Activated CD8-positive, alpha-beta T cell treated with anti-CD3 and anti-CD28 coated beads for 36 hours (primary cell): ENCODE results near the gene MFNG. TPM values are rescaled to one million over a fixed set of nuclear protein-coding genes. Genes with fewer than 3 reads are reported as not detected.

Experiments used
- ATAC-seq: fragments of 200-7000 bp; cut with Tn5 transposase; one replicate; pipeline ENCODE4 v1.10.0; 2021; ENCODE audit warnings: mild to moderate bottlenecking, moderate library complexity
- CTCF ChIA-PET: fragments of 350-600 bp; sonication (Branson Sonifier 250); formaldehyde crosslinking; loops from one replicate; lab custom pipeline; 2021; ENCODE audit warnings: antibody characterized with exemption; lab: Charles Lee
- POLR2A ChIA-PET: fragments of 350-600 bp; sonication (Branson Sonifier 250); formaldehyde crosslinking; loops from one replicate; lab custom pipeline; 2021; ENCODE audit warnings: antibody characterized with exemption; lab: Charles Lee
- DNase-seq: peaks from one replicate; pipeline ENCODE4 v3.0.0-alpha.2; 2020
- H3K27ac Mint-ChIP-seq: one replicate; pipeline ENCODE4 v1.8.0; 2021; ENCODE audit warnings: mild to moderate bottlenecking, mixed read lengths
- H3K27me3 Mint-ChIP-seq: one replicate; pipeline ENCODE4 v1.8.0; 2021; ENCODE audit warnings: mixed read lengths
- H3K36me3 Mint-ChIP-seq: one replicate; pipeline ENCODE4 v1.8.0; 2021; ENCODE audit warnings: low read depth, mixed read lengths
- H3K4me1 Mint-ChIP-seq: one replicate; pipeline ENCODE4 v1.8.0; 2021; ENCODE audit warnings: low read depth, mixed read lengths
- H3K4me3 Mint-ChIP-seq: one replicate; pipeline ENCODE4 v1.8.0; 2021; ENCODE audit warnings: mild to moderate bottlenecking, moderate library complexity, mixed read lengths
- H3K9me3 Mint-ChIP-seq: one replicate; pipeline ENCODE4 v1.8.0; 2021; ENCODE audit warnings: mixed read lengths
- CTCF ChIP-seq: fragments of 200-600 bp; IDR thresholded peaks from one replicate; pipeline ENCODE4 v1.8.0; 2022; ENCODE audit warnings: antibody characterized with exemption, mild to moderate bottlenecking
- intact Hi-C: fragments of 100-400 bp; cut with micrococcal nuclease; formaldehyde crosslinking; loops from one replicate; pipeline ENCODE4 v1.10.0; 2022
- total RNA-seq, 2 experiments: library from RNA; stranded (reverse); gene quantifications; one replicate each; pipeline ENCODE4 v1.2.3, GENCODE V29; 2021

Gene MFNG
- total RNA-seq, 2 experiments from 2014 or later: 155 to 160 TPM

DNA sequence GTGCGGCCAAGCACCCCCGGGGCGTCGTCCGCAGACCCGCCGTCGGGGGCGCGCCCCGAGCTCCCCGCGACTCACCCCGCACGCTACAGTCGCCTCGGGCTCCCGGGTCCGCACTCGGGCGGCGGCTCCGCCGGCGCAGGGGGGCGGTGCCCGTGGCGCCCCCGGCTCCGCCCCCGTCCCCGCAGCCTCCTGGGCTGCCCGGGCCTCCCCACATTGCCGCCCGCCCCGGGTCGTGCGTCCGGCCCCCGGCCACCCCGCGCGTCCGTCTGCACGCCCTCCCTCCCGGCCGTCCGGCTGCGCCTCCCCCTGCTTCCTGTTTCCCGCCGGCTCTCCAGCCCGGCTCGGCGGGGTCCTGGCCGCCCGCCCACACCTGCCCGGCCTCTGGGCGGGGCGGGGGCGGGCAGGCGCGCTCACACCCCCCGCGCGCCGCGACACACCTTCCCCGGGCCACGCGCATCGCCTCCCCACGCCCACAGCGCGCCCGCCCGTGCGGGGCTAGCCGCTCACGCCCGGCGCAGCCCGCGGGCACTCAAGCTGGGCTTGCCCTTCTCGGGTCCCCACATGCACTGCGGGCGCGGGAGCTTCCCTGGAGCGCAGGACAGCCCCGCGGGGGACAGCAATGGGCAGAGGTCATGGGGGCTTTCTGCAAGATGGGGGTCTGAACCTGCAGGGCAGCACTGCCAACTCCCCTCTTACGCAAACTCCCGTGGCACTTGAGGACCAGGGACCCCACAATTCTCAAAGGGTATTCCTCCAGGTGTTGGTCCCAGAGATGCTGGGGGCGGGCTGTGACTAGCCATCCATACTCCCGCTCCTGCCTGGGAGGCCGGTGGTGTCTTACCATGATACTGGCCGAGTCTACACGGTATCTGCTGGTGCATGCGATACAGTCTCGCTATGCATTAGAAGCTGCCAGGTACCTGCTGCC lies 33.3 kb upstream of the MFNG start, which contains the start of gene CARD10:
Gene CARD10 (minus strand): TSS at position 148 of the 928 bp plus-strand sequence. CDS start 215 bp downstream, outside the sequence.
- peaks cover 2% of the 10 kb centered on the region for H3K4me1 Mint-ChIP-seq
- no peaks in the 10 kb centered on the region for H3K36me3 Mint-ChIP-seq
- peak; percentile 65 for ATAC-seq
- intact Hi-C loops: no loop called here
- peak within 1 kb of the TSS; percentile 42 for H3K4me3 Mint-ChIP-seq
- DNase-seq: no peak
- H3K27ac Mint-ChIP-seq: no peak within 1 kb of the TSS
- H3K9me3 Mint-ChIP-seq: no peaks in the 10 kb centered on the region
- H3K27me3 Mint-ChIP-seq: peaks cover 39% of the 10 kb centered on the region
- CTCF ChIA-PET: interaction anchor here (0.7 to 1.1 kb wide), 2 partner anchors 20 to 344 kb away, joined by 3 read pairs; no protein-coding TSS in a partner anchor
- POLR2A ChIA-PET: no interaction called here
- TF ChIP-seq CTCF: no peak

DNA sequence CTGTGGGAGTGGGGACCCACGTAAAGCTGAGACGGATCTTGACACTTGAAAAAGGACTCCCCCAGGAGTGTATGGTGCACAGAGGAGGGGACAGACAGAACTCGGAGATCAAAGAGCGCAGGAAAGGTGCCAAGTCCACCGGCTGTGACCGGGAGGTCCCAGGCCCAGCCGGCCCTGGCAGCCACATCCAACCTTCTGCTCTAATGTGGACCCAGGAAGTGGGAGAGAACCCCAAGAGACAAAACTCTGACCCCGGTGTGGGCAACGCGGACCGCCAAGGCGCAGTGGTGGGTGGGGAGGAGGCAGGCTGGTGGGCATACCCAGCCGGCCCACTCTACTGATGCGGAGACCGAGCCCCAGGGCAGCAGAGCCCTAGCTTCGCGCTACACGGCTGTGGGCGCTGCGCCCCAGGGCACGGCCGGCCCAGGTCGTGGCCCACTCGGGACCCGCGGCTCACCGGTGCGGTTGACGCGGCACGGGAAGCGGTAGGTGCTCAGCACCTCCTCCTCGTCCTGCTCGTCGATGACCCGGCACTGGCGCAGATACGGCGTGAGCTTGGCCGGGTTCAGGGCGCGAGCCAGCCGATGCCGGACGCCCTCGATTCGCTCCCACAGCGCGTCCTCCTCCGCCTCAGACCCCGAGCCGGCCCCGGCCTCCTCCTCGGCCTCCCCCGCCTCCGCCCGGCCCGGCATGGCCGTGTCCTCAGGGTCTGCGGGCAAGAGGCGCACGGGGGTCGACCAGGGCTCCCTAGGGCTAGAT lies 32.5 kb upstream of the MFNG start:
- ChIA-PET CTCF (no interaction called here), POLR2A (interaction anchor here (0.5 kb wide), 1 partner anchor 133 kb away, joined by 3 read pairs; no protein-coding TSS in a partner anchor)
- no peaks in the 10 kb centered on the region for H3K36me3 Mint-ChIP-seq
- no peak for TF ChIP-seq CTCF
- intact Hi-C loops: no loop called here
- ATAC-seq (peak; percentile 47), DNase-seq (no peak)
- no peaks in the 10 kb centered on the region for H3K9me3 Mint-ChIP-seq
- H3K27me3 Mint-ChIP-seq: peaks cover 37% of the 10 kb centered on the region
- H3K4me1 Mint-ChIP-seq: peaks cover 2% of the 10 kb centered on the region
- peak overlapping the region; percentile 42 for H3K4me3 Mint-ChIP-seq
- H3K27ac Mint-ChIP-seq: no peak overlapping the region

DNA sequence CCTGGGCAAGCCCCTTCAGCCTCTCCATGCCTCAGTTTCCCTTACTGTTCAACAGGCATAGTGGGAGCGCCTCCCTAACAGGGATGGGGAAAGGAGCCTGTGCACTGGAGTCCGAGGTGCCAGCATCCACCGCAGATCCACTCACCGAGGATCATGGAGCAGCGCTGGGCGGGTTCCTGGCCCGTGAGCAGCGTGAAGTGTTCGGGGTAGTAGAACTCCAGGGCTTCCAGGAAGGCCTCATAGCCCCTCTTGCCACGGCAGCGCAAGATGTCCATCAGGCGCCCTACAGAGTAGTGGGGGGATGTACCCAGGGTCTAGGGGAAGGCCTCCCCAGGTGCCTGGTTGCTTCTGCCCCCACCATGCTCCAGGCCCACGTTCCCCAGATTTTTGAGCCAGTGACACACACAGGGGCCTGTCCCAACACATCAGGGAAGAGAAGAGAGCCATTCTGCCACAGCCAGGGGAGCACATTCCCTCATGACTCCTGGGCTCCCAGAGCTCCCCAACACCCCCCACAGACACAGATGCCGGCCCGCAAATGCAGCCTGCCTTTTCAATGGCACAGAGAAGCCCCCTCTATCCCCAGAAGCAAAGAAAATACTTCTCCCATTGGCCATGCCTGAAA lies 31.8 kb upstream of the MFNG start:
- Mint-ChIP-seq H3K27ac (no peak overlapping the region), H3K9me3 (no peaks in the 10 kb centered on the region), H3K4me3 (peak overlapping the region; percentile 42), H3K36me3 (no peaks in the 10 kb centered on the region), H3K27me3 (peaks cover 35% of the 10 kb centered on the region), H3K4me1 (peaks cover 2% of the 10 kb centered on the region)
- POLR2A ChIA-PET: interaction anchor here (0.5 kb wide), 1 partner anchor 132 kb away, joined by 3 read pairs; no protein-coding TSS in a partner anchor
- ATAC-seq: no peak
- no peak for TF ChIP-seq CTCF
- CTCF ChIA-PET: no interaction called here
- intact Hi-C loops: no loop called here
- DNase-seq: no peak

DNA sequence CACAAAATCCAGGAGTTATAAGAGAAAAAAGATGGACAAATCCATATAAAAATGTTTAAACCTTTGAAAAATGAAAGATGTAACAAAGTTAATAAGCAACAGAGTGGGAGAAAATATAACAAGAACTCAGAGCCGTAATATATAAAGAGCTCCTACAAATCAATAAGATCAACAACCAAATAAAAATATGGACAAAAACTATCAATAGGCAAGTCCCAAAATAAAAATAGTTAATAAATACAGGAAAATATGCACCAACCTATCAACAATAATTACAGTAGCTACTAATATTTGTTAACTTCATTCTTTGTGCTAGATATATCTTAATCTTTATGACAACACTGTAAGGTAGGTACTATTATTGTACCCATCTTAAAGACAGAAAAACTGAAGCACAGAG lies 30.3 kb upstream of the MFNG start:
- CTCF ChIA-PET: interaction anchor here (1.2 kb wide), 1 partner anchor 23 kb away, joined by 7 read pairs; no protein-coding TSS in a partner anchor
- Mint-ChIP-seq H3K36me3 (no peaks in the 10 kb centered on the region), H3K27me3 (peaks cover 23% of the 10 kb centered on the region), H3K27ac (no peak overlapping the region), H3K9me3 (no peaks in the 10 kb centered on the region), H3K4me3 (no peak overlapping the region), H3K4me1 (peaks cover 2% of the 10 kb centered on the region)
- intact Hi-C loops: no loop called here
- DNase-seq: no peak
- no peak for TF ChIP-seq CTCF
- POLR2A ChIA-PET: no interaction called here
- ATAC-seq: no peak
